Fibroblast of skin of abdomen (primary cell): ENCODE data around the gene BARX2. TPM values are rescaled to one million over a fixed set of nuclear protein-coding genes. Genes with fewer than 3 reads are reported as not detected.
"Not testable (repeated sequence)": the region's sequence is repeated elsewhere in the genome, so short reads cannot be mapped to it uniquely, and the experiment has no call there.

ENCODE experiments used
- DNase-seq: peaks from one replicate; pipeline ENCODE4 v3.0.0-alpha.2; 2013
- polyA plus RNA-seq, 2 experiments: library from polyadenylated mRNA; unstranded; fragments of 120-200 nt; gene quantifications; one replicate each; pipeline ENCODE4 v1.2.1, GENCODE V29; 2013; ENCODE audit not compliant: insufficient read length in 2 of 2

BARX2 gene, protein sequence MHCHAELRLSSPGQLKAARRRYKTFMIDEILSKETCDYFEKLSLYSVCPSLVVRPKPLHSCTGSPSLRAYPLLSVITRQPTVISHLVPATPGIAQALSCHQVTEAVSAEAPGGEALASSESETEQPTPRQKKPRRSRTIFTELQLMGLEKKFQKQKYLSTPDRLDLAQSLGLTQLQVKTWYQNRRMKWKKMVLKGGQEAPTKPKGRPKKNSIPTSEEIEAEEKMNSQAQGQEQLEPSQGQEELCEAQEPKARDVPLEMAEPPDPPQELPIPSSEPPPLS
- polyA plus RNA-seq (2013, experiment 1 of 2; ENCODE audit: insufficient read length), result not detected
- polyA plus RNA-seq (2013, experiment 2 of 2; ENCODE audit: insufficient read length), result 0.09 TPM

GRCh38 chr11:129375751-129376657 lies at the start of gene BARX2:
Gene BARX2 (plus strand): TSS chr11:129375848. CDS start chr11:129376036, 188 bp downstream.
- DNase-seq, result peak; percentile 54

GRCh38 chr11:129326921-129327320 lies 48.7 kb upstream of the BARX2 start:
- DNase-seq, result no peak

- not testable (repeated sequence) for DNase-seq
Observed at GRCh38 chr11:129327708-129328107, 47.9 kb upstream of the BARX2 start.

DNA sequence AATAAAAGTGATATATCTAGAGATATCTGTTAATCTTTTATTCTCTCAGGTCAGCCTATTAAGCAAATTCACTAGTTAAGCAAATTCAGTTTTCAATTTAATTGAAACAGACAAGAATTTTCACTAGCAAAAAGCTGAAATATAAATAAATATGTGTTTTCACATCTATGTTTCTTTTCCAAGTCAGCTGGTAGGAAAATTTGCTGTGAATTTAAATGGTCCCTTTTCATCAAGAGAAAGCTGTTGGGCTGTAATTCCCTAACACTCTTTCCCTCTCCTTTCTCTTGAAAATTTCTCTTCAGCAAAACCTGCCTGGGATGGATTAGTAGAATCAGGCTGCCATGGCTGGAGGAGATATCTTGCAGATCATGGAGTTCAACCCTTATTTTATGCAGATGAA lies 46.9 kb upstream of the BARX2 start:
- no peak for DNase-seq

DNA sequence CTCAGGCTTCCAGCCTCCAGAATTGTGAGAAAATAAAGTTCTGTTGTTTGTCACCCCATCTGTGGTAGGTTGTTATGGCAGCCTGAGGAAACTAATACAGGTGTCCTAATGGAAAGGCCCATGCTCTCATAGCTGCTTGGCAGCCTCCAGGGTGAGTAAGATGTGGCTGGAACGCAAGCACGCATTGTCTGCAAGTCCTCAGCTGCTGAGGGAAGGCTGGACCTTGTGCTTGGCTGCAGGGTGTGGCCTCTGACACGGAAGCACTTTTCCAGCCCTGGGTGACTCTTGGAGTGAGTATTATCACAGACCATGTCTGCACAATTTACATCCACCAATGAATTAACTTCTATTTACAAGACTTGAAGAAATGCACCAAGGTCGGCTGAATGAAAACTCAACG lies 44.4 kb upstream of the BARX2 start:
- DNase-seq, result no peak

GRCh38 chr11:129331871-129332274 lies 43.8 kb upstream of the BARX2 start:
- peak; percentile 70 for DNase-seq

GRCh38 chr11:129333873-129334272 lies 41.8 kb upstream of the BARX2 start:
- DNase-seq, result no peak

GRCh38 chr11:129344301-129344940 lies 31.2 kb upstream of the BARX2 start:
- not testable (repeated sequence) for DNase-seq

DNA sequence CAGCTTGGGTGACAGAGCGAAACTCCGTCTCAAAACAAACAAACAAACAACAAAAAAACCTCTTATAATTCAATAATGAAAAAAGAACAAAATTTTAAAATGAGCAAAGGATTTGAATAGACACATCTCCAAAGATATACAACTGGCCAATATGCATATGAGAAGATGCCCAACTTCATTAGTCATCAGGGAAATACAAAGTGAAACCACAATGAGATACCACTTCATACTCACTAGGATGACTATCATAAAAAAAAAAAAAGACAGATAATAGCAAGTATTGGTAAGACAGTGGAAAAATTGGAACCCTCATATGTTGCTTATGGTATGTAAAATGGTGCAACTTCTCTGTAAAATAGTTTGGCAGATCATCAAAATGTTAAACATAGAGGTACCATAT lies 28.7 kb upstream of the BARX2 start:
- no peak for DNase-seq

GRCh38 chr11:129348813-129349212 lies 26.8 kb upstream of the BARX2 start:
- no peak for DNase-seq

- no peak for DNase-seq
Observed at GRCh38 chr11:129352676-129353075, 23.0 kb upstream of the BARX2 start.

- DNase-seq, result no peak
Observed at GRCh38 chr11:129354691-129355090, 21.0 kb upstream of the BARX2 start.

GRCh38 chr11:129359748-129360147 lies 15.9 kb upstream of the BARX2 start:
- no peak for DNase-seq

- DNase-seq, result peak; percentile 78
Observed at GRCh38 chr11:129364143-129364654, 11.4 kb upstream of the BARX2 start.

- no peak for DNase-seq
Observed at GRCh38 chr11:129365816-129366215, 9.8 kb upstream of the BARX2 start.

DNA sequence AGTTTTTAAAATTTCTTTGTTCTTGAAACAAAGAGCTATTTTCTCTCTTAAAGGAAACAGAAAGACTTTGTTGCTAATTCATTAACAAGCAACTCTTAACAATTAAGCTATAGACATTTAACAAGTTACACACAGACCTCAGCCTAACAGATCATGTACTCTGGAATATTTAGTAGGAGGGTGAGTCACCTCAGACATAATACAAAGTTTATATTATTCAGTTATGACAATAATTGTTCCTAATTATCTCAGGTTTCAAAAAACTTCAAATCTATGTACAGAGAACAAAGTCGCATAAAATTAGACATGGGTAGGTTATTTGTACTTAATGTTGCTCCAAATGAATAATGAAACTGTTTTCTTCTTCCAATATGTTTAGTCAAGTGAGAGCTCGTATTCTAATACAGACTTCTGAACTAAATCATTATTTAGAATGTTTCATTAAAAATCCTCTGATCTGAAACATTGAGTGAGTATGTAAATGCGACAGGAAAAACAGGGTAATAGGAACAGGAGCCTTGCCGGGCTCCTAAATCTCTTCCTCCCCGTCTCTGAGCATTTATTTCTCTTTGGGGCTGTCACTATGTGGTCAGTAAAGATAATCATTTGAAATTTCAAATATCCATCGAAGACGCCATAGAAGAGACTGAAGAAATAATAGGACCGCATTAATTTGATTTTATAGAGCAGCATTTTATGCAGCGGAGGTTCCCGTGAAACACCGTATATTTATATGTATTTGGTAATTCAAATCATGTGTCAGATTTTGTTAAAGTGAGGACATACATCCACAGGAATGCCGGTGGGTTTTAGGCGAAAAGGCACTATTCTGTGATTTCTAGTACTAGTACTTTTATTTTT lies 8.7 kb upstream of the BARX2 start:
- DNase-seq, result no peak

DNA sequence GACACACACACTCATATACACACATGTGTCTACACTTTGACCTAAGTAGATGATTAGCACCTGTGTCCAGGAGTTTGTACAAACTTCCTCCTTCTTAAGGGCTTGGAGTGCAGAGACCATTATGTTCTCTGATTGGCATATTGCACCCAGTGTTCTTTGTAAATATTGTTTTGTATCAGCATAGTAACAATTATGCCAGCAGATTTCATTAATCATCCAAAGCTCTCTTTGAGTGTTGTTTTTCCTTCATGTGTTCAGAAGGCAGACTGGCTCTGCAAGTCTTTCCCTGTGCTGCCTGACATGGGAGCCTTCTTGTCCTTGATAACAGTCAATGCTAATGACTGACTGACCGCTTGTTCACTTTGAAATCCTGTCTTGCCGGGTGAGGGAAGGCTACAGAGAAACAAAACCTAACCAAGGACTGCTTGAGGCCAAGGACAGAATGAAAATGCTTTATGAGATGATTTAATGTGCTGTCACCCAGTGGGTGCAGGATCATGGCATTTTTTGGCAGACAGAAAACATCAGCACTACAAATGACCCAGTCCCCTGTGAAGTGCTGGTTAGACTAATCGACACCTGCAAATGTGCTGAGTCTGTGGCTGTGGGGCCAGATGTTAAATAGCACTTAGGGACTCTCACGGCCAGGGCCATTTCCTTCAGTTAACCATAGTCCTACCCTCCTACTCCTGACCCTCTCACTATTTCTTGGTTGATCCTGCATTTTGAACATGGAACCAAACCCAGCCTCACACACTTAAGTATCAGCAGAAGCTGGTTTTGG lies 6.6 kb upstream of the BARX2 start:
- DNase-seq, result no peak

- DNase-seq, result no peak
Observed at GRCh38 chr11:129370715-129371114, 4.9 kb upstream of the BARX2 start.

GRCh38 chr11:129372609-129373488 lies 2.8 kb upstream of the BARX2 start:
- no peak for DNase-seq

DNA sequence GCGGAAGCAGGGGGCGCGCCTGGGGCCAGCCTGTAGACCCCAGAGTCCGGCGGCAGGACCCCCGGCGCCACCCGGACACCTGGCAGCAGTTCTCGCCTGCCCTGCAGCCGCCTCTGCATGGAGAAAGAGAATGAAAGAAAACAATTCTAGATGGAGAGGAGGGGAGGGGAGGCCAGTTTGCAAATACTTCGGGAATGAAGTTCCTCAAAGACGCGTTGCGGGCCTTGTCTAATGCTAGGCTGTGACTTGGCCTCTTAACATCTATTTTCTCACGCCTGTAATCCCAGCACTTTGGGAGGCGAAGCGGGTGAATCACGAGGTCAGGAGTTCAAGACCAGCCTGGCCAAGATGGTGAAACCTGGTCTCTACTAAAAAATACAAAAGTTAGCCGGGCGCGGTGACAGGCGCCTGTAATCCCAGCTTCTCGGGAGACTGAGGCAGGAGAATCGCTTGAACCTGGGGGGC lies 2.1 kb upstream of the BARX2 start:
- peak; percentile 8 for DNase-seq
